Cardiac muscle cell (in vitro differentiated cells and primary cell): ENCODE measurements around the gene UTRN. TPM values are rescaled to one million over a fixed set of nuclear protein-coding genes. Genes with fewer than 3 reads are reported as not detected.

Source experiments
- DNase-seq, 2 donors: peaks; one replicate each; pipeline versions ENCODE4 v3.0.0 to v3.0.0-alpha.2; 2010 to 2017; ENCODE audit warnings: low read depth in 1 of 2, low spot score in 1 of 2
- H3K27ac ChIP-seq: fragments of 200-600 bp; sonication (generic); 2 replicates; pipeline ENCODE4 v1.5.1; 2016
- H3K27me3 ChIP-seq: fragments of 200-600 bp; sonication (generic); 2 replicates; pipeline ENCODE4 v1.6.0; 2016; ENCODE audit warnings: control low read depth
- H3K36me3 ChIP-seq: fragments of 200-600 bp; sonication (generic); 2 replicates; pipeline ENCODE4 v1.5.1; 2016; ENCODE audit warnings: control low read depth
- H3K4me1 ChIP-seq: fragments of 200-600 bp; sonication (generic); 2 replicates; pipeline ENCODE4 v1.8.1; 2017; ENCODE audit warnings: low read depth, mild to moderate bottlenecking, mixed run types
- H3K4me3 ChIP-seq: fragments of 200-600 bp; sonication (generic); 2 replicates; pipeline ENCODE4 v1.5.1; 2016; ENCODE audit warnings: mild to moderate bottlenecking
- H3K9me3 ChIP-seq: fragments of 200-600 bp; sonication (generic); 2 replicates; pipeline ENCODE4 v1.5.1; 2017; ENCODE audit warnings: low read depth, mild to moderate bottlenecking, control low read depth
- polyA plus RNA-seq: library from polyadenylated mRNA; unstranded; fragments of >200 nt; fragmentation: Nextera tagmentation; extraction: Ambion mirVana; gene quantifications from 2 replicates; pipeline ENCODE4 v1.2.1, GENCODE V29; 2016
- total RNA-seq: library from RNA; depleted of rRNA; stranded (reverse); fragments of >200 nt; gene quantifications from 2 replicates; pipeline ENCODE4 v1.2.3, GENCODE V29; 2016
- TF ChIP-seq, protein P1 (sequence below): IDR thresholded peaks from 2 replicates; pipeline ENCODE4 v1.5.1; 2012; ENCODE audit warnings: low read depth, mild to moderate bottlenecking, low read length

UTRN gene
- total and polyA plus RNA-seq, 2 experiments from 2014 or later: 44.5 to 93.8 TPM

DNA sequence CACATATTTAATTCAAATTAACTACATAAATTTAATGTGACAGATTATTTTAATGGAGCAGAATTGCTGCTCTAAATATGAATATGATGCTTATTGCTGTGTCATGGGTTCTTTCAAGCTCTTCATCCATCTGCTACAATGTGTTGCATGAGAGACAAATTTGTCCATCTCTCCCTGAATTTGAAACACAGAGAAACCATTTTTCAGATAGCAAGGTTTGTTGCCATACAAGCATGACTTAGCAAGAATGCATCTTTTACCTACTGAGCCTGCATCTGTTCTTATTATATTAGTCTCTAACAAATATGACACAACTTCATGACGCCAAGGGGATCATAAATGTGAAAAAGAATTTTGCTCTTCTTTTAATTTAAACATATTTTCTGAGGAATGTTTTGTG lies 8.0 kb upstream of the UTRN start:
- TF ChIP-seq, protein P1, sequence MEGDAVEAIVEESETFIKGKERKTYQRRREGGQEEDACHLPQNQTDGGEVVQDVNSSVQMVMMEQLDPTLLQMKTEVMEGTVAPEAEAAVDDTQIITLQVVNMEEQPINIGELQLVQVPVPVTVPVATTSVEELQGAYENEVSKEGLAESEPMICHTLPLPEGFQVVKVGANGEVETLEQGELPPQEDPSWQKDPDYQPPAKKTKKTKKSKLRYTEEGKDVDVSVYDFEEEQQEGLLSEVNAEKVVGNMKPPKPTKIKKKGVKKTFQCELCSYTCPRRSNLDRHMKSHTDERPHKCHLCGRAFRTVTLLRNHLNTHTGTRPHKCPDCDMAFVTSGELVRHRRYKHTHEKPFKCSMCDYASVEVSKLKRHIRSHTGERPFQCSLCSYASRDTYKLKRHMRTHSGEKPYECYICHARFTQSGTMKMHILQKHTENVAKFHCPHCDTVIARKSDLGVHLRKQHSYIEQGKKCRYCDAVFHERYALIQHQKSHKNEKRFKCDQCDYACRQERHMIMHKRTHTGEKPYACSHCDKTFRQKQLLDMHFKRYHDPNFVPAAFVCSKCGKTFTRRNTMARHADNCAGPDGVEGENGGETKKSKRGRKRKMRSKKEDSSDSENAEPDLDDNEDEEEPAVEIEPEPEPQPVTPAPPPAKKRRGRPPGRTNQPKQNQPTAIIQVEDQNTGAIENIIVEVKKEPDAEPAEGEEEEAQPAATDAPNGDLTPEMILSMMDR: no peak
- Histone ChIP-seq H3K4me1 (no peaks in the 10 kb centered on the region), H3K36me3 (no peaks in the 10 kb centered on the region), H3K27me3 (no peaks in the 10 kb centered on the region), H3K4me3 (no peak overlapping the region), H3K27ac (no peak overlapping the region), H3K9me3 (no peaks in the 10 kb centered on the region)
- no peak for DNase-seq

- TF ChIP-seq, protein P1: no peak
- Histone ChIP-seq H3K36me3 (no peaks in the 10 kb centered on the region), H3K27me3 (no peaks in the 10 kb centered on the region), H3K4me1 (no peaks in the 10 kb centered on the region), H3K27ac (no peak overlapping the region), H3K4me3 (no peak overlapping the region), H3K9me3 (no peaks in the 10 kb centered on the region)
- no peak for DNase-seq
These were observed 7.4 kb upstream of the UTRN start for GRCh38 chr6:144277605-144278227.

DNA sequence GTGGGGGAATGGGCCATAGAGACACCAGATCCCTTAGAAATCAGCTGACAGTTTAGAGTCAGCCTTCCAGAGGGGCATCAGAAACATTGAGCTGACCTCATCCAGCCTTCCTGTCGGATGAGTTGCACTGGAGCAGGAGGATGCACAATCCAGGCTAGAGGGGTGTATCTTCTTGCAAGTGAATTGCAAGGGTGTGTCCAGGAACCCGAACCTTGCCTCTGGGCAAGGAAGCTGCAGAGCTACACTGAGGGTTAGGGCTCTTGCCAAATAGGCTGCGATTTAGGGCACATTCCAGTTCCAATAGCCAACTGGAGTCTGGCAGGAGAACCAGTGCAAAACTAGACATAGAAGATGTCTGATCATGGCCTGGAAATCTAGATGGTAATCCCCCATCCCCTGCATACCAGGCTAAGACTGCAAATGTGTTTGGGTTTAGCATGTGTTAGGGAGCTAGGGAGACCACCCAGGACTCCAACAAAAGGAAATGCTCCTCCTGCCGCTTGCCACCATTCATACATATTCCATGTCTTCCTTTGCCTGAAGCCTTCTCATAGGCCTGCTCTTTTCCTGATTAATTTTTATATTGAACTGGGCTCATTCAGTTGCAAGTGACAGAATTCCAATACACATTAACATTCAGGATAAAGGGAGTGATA lies 6.3 kb upstream of the UTRN start:
- H3K9me3 ChIP-seq: no peaks in the 10 kb centered on the region
- TF ChIP-seq, protein P1: no peak
- DNase-seq: no peak
- no peaks in the 10 kb centered on the region for H3K36me3 ChIP-seq
- no peak overlapping the region for H3K4me3 ChIP-seq
- no peaks in the 10 kb centered on the region for H3K27me3 ChIP-seq
- no peak overlapping the region for H3K27ac ChIP-seq
- peaks cover 1% of the 10 kb centered on the region for H3K4me1 ChIP-seq

- no peak overlapping the region for H3K4me3 ChIP-seq
- no peaks in the 10 kb centered on the region for H3K9me3 ChIP-seq
- H3K27ac ChIP-seq: no peak overlapping the region
- no peaks in the 10 kb centered on the region for H3K27me3 ChIP-seq
- peaks cover 4% of the 10 kb centered on the region for H3K4me1 ChIP-seq
- TF ChIP-seq, protein P1: no peak
- H3K36me3 ChIP-seq: no peaks in the 10 kb centered on the region
- DNase-seq: no peak
These were observed 5.5 kb upstream of the UTRN start for GRCh38 chr6:144279484-144280150.

GRCh38 chr6:144283646-144284477 lies 1.3 kb upstream of the UTRN start:
- H3K27ac ChIP-seq: no peak overlapping the region
- H3K4me1 ChIP-seq: peaks cover 4% of the 10 kb centered on the region
- no peaks in the 10 kb centered on the region for H3K27me3 ChIP-seq
- TF ChIP-seq, protein P1: peak; percentile 23
- no peaks in the 10 kb centered on the region for H3K36me3 ChIP-seq
- no peaks in the 10 kb centered on the region for H3K9me3 ChIP-seq
- peak; percentile 9 to 38 for DNase-seq
- H3K4me3 ChIP-seq: peak overlapping the region; percentile 54
